ENCODE measurements around the gene RING1.

DNA sequence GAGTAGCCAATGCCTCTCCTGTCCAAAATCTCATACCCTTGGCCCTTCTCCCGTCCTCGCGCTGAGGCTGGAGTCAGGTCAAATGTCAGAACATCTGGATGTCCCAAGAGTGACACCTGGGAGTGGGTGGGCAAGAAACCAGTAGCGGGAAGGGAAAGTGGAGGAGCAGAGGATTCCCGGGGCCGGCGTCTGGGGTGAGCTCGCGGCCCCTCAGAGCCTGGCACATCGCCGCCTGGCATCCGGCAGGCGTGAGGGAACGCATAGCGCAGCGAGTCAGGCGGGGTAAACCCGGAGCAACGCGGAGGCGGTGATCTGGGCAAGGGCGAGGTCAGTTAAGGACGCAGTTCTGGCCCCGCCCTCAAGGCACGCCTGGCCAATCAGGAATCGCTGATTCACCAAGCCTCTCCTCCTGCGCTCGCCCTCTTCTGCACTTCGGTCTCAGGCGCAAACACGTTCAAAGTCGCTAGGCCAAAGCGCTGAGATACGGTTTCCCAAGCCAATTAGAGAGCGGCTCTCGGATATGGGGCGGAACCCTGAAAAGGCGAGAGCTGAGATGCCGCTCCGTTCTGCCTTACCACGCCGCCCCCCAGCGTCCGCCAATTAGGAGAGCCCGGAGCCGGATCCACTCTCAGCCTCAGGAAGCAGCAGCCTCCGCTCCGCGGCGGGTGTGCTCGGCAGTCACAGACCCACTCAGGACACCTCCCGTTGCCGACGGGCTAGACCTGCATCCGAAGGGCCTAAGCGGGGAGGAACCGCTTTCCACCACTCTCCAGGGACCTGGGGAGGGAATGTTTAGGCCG, 40.8 kb downstream of the RING1 start:
- TF ChIP-seq ZBTB33 (IDR thresholded peaks at IDR 0.05; ENCODE audit: borderline replicate concordance, low read depth) = no peak
- TF ChIP-seq JUND (IDR thresholded peaks at IDR 0.05) = no peak
- TF ChIP-seq FOXM1 (IDR thresholded peaks at IDR 0.05; ENCODE audit: low read depth) = no peak
- no peak for TF ChIP-seq EP300 (IDR thresholded peaks at IDR 0.05; ENCODE audit: borderline replicate concordance in 1 of 2, low read depth in 1 of 2, low read length in 1 of 2)
- no peak for TF ChIP-seq RCOR1 (IDR thresholded peaks at IDR 0.05; ENCODE audit: low read length)
- TF ChIP-seq USF1 (IDR thresholded peaks at IDR 0.05; ENCODE audit: borderline replicate concordance, low read depth) = no peak
- peak; percentile 49; the same call in 1 of the 2 replicates for TF ChIP-seq MXI1 (IDR thresholded peaks at IDR 0.05; ENCODE audit: low read depth, low read length)
- TF ChIP-seq, protein P1, sequence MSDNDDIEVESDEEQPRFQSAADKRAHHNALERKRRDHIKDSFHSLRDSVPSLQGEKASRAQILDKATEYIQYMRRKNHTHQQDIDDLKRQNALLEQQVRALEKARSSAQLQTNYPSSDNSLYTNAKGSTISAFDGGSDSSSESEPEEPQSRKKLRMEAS (IDR thresholded peaks at IDR 0.05; ENCODE audit: low read depth) = peak; percentile 86; the same call in 1 of the 2 replicates
- TF ChIP-seq, protein P2, sequence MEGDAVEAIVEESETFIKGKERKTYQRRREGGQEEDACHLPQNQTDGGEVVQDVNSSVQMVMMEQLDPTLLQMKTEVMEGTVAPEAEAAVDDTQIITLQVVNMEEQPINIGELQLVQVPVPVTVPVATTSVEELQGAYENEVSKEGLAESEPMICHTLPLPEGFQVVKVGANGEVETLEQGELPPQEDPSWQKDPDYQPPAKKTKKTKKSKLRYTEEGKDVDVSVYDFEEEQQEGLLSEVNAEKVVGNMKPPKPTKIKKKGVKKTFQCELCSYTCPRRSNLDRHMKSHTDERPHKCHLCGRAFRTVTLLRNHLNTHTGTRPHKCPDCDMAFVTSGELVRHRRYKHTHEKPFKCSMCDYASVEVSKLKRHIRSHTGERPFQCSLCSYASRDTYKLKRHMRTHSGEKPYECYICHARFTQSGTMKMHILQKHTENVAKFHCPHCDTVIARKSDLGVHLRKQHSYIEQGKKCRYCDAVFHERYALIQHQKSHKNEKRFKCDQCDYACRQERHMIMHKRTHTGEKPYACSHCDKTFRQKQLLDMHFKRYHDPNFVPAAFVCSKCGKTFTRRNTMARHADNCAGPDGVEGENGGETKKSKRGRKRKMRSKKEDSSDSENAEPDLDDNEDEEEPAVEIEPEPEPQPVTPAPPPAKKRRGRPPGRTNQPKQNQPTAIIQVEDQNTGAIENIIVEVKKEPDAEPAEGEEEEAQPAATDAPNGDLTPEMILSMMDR (IDR thresholded peaks at IDR 0.05) = no peak
- peak; percentile 59 for TF ChIP-seq GABPA (IDR thresholded peaks at IDR 0.05; ENCODE audit: low read depth)
- TF ChIP-seq POLR2AphosphoS5 (IDR thresholded peaks at IDR 0.05; ENCODE audit: low read depth, low read length) = peak; percentile 85
- TF ChIP-seq TCF12 (IDR thresholded peaks at IDR 0.05) = no peak

Data from SK-N-SH (cell line).